Tibial nerve (tissue), 3 donors: Measurements from ENCODE around the gene ID3.

ENCODE experiments used
- EP300 ChIP-seq, 2 donors: sonication (generic); formaldehyde crosslinking; IDR thresholded peaks; one replicate each; pipeline ENCODE4 v1.6.1; 2017; ENCODE audit warnings: antibody characterized with exemption in 2 of 2, mild to moderate bottlenecking in 1 of 2
- POLR2A ChIP-seq, 2 donors: fragments of 450-650 bp; IDR thresholded peaks; one replicate each; pipeline ENCODE4 v1.6.1; 2017; ENCODE audit warnings: antibody characterized with exemption in 2 of 2, mild to moderate bottlenecking in 2 of 2, moderate library complexity in 2 of 2

DNA sequence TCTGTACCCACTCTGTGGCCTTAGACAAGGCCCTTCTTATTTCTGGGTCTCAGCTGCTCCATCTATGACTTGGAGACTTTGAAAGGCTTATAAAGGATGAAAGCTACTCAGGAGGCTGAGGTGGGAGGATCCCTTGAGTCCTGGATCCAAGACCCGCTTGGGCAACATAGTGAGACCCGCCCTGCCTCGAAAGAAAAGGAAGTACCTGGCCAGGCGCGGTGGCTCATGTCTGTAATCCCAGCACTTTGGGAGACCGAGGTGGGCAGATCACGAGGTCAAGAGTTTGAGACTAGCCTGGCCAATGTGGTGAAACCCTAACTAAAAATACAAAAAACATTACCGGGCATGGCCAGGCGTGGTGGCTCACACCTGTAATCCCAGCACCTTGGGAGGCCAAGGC lies 13.4 kb downstream of the ID3 start:
- TF ChIP-seq EP300 (IDR thresholded peaks at IDR 0.05) (no peak), POLR2A (IDR thresholded peaks at IDR 0.05) (no peak)
